Measurements from ENCODE around the gene TTL.
"Not testable (repeated sequence)": the region's sequence is repeated elsewhere in the genome, so short reads cannot be mapped to it uniquely, and the experiment has no call there.

DNA sequence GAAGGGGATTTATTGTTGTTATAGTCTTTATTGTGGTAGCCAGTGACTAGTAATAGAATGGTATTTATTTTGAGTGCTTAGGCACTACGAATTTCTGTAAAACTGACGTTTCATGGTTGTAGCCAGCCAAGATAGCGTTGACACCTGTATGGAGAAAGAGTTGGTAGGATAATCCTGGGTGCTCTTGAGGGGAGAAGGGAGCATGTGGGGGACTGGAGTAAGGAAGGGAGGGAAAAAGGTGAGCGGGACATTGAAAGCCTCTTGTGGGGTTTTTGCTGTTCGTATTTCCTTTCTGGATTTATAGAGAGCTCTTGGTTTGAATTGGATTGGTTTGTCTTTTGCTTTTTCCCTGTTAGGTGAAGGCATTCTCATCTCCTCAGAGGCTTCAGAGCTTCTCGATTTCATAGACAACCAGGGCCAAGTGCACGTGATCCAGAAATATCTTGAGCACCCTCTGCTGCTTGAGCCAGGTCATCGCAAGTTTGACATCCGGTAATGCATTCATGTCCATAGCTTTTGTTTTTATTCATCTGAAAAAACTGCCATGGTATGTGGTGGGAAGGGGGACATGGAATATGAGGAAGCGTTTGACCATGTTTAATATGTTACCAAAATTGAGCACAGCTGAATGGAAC, 19.0 kb downstream of the TTL start:
- TF ChIP-seq TARDBP (IDR thresholded peaks at IDR 0.05); SP1 (IDR thresholded peaks at IDR 0.05); SUZ12 (IDR thresholded peaks at IDR 0.05); FOXA1 (IDR thresholded peaks at IDR 0.05); NFRKB (IDR thresholded peaks at IDR 0.05); LEF1 (IDR thresholded peaks at IDR 0.05; ENCODE audit: borderline replicate concordance); ELF4 (IDR thresholded peaks at IDR 0.05); ZNF384 (IDR thresholded peaks at IDR 0.05); BHLHE40 (IDR thresholded peaks at IDR 0.05; ENCODE audit: borderline replicate concordance); L3MBTL2 (conservative IDR thresholded peaks at IDR 0.05); FOXM1 (IDR thresholded peaks at IDR 0.05; ENCODE audit: borderline replicate concordance); HDGF (IDR thresholded peaks at IDR 0.05; ENCODE audit: borderline replicate concordance): not testable (repeated sequence)
- TF ChIP-seq, protein P1, sequence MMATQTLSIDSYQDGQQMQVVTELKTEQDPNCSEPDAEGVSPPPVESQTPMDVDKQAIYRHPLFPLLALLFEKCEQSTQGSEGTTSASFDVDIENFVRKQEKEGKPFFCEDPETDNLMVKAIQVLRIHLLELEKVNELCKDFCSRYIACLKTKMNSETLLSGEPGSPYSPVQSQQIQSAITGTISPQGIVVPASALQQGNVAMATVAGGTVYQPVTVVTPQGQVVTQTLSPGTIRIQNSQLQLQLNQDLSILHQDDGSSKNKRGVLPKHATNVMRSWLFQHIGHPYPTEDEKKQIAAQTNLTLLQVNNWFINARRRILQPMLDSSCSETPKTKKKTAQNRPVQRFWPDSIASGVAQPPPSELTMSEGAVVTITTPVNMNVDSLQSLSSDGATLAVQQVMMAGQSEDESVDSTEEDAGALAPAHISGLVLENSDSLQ (IDR thresholded peaks at IDR 0.05): not testable (repeated sequence)

All from HEK293T (cell line).